NT2/D1 (cell line): ENCODE results near the gene KIAA0930.
A peak's percentile ranks its signal among the peaks of the same experiment; 100 is the strongest.

Experiments used
- DNase-seq: peaks from one replicate; pipeline ENCODE4 v3.0.0-alpha.2; 2011; ENCODE audit warnings: low read depth, low spot score
- H3K27me3 ChIP-seq: 2 replicates; pipeline ENCODE4 v1.6.0; 2011; ENCODE audit warnings: mild to moderate bottlenecking; ENCODE audit not compliant: insufficient read length, insufficient read depth
- H3K36me3 ChIP-seq: 2 replicates; pipeline ENCODE4 v1.6.1; 2011; ENCODE audit warnings: mild to moderate bottlenecking, low read length, mixed read lengths; ENCODE audit not compliant: insufficient read depth, insufficient read length
- H3K4me1 ChIP-seq: 2 replicates; pipeline ENCODE4 v1.5.1; 2011; ENCODE audit not compliant: insufficient read depth, insufficient read length
- H3K4me3 ChIP-seq: 2 replicates; pipeline ENCODE4 v1.5.1; 2011; ENCODE audit warnings: low read depth; ENCODE audit not compliant: insufficient read length
- H3K9ac ChIP-seq: 2 replicates; pipeline ENCODE4 v1.6.0; 2011; ENCODE audit warnings: low read depth; ENCODE audit not compliant: insufficient read length
- H3K9me3 ChIP-seq: 2 replicates; pipeline ENCODE4 v1.5.1; 2011; ENCODE audit warnings: mild to moderate bottlenecking, low read length; ENCODE audit not compliant: insufficient read depth
- SUZ12 ChIP-seq: IDR thresholded peaks from 2 replicates; pipeline ENCODE4 v1.6.1; 2011; ENCODE audit not compliant: insufficient read length, insufficient read depth; ENCODE audit errors: extremely low read depth
- YY1 ChIP-seq: IDR thresholded peaks from 2 replicates; pipeline ENCODE4 v1.6.1; 2011; ENCODE audit not compliant: insufficient read length, insufficient read depth
- ZNF274 ChIP-seq: IDR thresholded peaks from 2 replicates; pipeline ENCODE4 v1.6.1; 2011; ENCODE audit warnings: mild to moderate bottlenecking, low read depth, low read length

The KIAA0930 gene

GRCh38 chr22:45268958-45269844 is 28.5 kb upstream of the KIAA0930 start:
- DNase-seq: no peak
- H3K4me1 ChIP-seq: peaks cover 5% of the 10 kb centered on the region
- peak overlapping the region; percentile 54 for H3K4me3 ChIP-seq
- peak overlapping the region; percentile 77 for H3K9ac ChIP-seq
- TF ChIP-seq SUZ12 (no peak), ZNF274 (no peak), YY1 (no peak)
- H3K9me3 ChIP-seq: no peaks in the 10 kb centered on the region
- H3K27me3 ChIP-seq: peaks cover 16% of the 10 kb centered on the region
- H3K36me3 ChIP-seq: no peaks in the 10 kb centered on the region

GRCh38 chr22:45268167-45268957 is 27.7 kb upstream of the KIAA0930 start:
- TF ChIP-seq YY1 (no peak), SUZ12 (no peak), ZNF274 (no peak)
- Histone ChIP-seq H3K4me3 (peak overlapping the region; percentile 54), H3K9ac (peak overlapping the region; percentile 70), H3K9me3 (no peaks in the 10 kb centered on the region), H3K27me3 (peaks cover 16% of the 10 kb centered on the region), H3K36me3 (no peaks in the 10 kb centered on the region), H3K4me1 (peaks cover 10% of the 10 kb centered on the region)
- DNase-seq: peak; percentile 81

- H3K9me3 ChIP-seq: no peaks in the 10 kb centered on the region
- no peak overlapping the region for H3K9ac ChIP-seq
- DNase-seq: no peak
- H3K4me3 ChIP-seq: no peak overlapping the region
- TF ChIP-seq ZNF274 (no peak), YY1 (no peak), SUZ12 (no peak)
- H3K4me1 ChIP-seq: peaks cover 17% of the 10 kb centered on the region
- H3K27me3 ChIP-seq: peaks cover 13% of the 10 kb centered on the region
- H3K36me3 ChIP-seq: no peaks in the 10 kb centered on the region
These were observed 24.8 kb upstream of the KIAA0930 start for GRCh38 chr22:45265535-45265934.

GRCh38 chr22:45263463-45264269 is 23.0 kb upstream of the KIAA0930 start:
- Histone ChIP-seq H3K9ac (no peak overlapping the region), H3K9me3 (no peaks in the 10 kb centered on the region), H3K4me1 (peaks cover 17% of the 10 kb centered on the region), H3K4me3 (no peak overlapping the region), H3K27me3 (no peaks in the 10 kb centered on the region), H3K36me3 (no peaks in the 10 kb centered on the region)
- DNase-seq: no peak
- TF ChIP-seq SUZ12: no peak
- no peak for TF ChIP-seq ZNF274
- TF ChIP-seq YY1: no peak

- Histone ChIP-seq H3K9me3 (no peaks in the 10 kb centered on the region), H3K27me3 (no peaks in the 10 kb centered on the region), H3K4me1 (peaks cover 17% of the 10 kb centered on the region), H3K36me3 (no peaks in the 10 kb centered on the region), H3K4me3 (no peak overlapping the region), H3K9ac (no peak overlapping the region)
- no peak for DNase-seq
- TF ChIP-seq ZNF274: no peak
- TF ChIP-seq SUZ12: no peak
These were observed 22.3 kb upstream of the KIAA0930 start for GRCh38 chr22:45262931-45263462.

- TF ChIP-seq SUZ12 (no peak), YY1 (no peak), ZNF274 (no peak)
- H3K36me3 ChIP-seq: no peaks in the 10 kb centered on the region
- H3K4me3 ChIP-seq: no peak overlapping the region
- DNase-seq: no peak
- H3K9ac ChIP-seq: no peak overlapping the region
- H3K27me3 ChIP-seq: no peaks in the 10 kb centered on the region
- H3K9me3 ChIP-seq: no peaks in the 10 kb centered on the region
- H3K4me1 ChIP-seq: peaks cover 17% of the 10 kb centered on the region
These were observed 21.7 kb upstream of the KIAA0930 start for GRCh38 chr22:45262195-45262930.
